ENCODE data around the gene GPR160.
"Not testable (repeated sequence)": the region's sequence is repeated elsewhere in the genome, so short reads cannot be mapped to it uniquely, and the experiment has no call there.

Gene GPR160

GRCh38 chr3:170111147-170111771 is 73.5 kb downstream of the GPR160 start:
- Histone ChIP-seq H3K79me2 (ENCODE audit: control insufficient read depth, insufficient read depth, low read length, unreplicated experiment) (no peaks in the 10 kb centered on the region), H3K27me3 (ENCODE audit: insufficient read depth, low read length) (no peaks in the 10 kb centered on the region), H3K36me3 (ENCODE audit: insufficient read depth, low read length) (peaks cover 24% of the 10 kb centered on the region), H3K4me3 (ENCODE audit: low read depth, low read length) (no peak overlapping the region), H2AFZ (ENCODE audit: low read length, unreplicated experiment) (no peak overlapping the region), H3K27ac (ENCODE audit: low read depth, low read length) (no peak overlapping the region), H3K4me1 (ENCODE audit: control insufficient read depth, insufficient read depth, low read length, unreplicated experiment) (no peaks in the 10 kb centered on the region)

DNA sequence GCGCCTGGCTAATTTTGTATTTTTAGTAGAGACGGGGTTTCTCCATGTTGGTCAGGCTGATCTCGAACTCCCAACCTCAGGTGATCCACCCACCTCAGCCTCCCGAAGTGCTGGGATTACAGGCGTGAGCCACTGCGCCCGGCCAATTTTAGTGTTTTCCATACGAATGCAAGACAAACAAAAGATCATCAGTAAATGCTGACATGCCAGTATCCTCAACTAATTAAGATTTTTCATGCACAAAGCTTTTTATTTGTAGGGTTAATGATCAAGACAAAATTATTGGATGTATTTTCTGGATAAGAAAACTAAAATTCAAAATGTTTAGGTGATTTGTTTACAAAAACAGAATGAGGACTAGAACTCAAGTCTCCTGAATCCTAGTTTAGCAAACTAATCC is 76.4 kb downstream of the GPR160 start:
- H3K79me2 ChIP-seq (ENCODE audit: control insufficient read depth, insufficient read depth, low read length, unreplicated experiment); H2AFZ ChIP-seq (ENCODE audit: low read length, unreplicated experiment); H3K4me1 ChIP-seq (ENCODE audit: control insufficient read depth, insufficient read depth, low read length, unreplicated experiment); H3K4me3 ChIP-seq (ENCODE audit: low read depth, low read length); H3K27me3 ChIP-seq (ENCODE audit: insufficient read depth, low read length); H3K27ac ChIP-seq (ENCODE audit: low read depth, low read length): not testable (repeated sequence)
- peaks cover 24% of the 10 kb centered on the region for H3K36me3 ChIP-seq (ENCODE audit: insufficient read depth, low read length)

DNA sequence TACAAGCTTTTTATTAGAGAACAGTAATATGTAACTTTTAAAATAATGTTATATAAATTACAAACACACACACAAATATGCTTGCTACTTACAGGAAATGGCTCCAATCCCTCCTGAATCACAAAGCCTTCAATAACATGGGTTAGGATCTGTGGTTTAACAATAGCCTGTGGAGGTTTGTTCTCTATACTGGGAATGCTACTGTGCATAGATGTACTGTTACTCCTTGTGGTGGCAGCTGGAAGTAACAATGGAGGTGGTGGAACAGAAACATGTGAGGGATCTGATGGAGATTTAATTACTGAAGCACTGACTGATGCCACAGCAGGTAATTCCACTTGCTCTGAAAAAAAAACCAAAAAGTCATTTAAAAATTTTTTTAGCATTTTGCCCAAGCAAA is 79.3 kb downstream of the GPR160 start:
- peaks cover 39% of the 10 kb centered on the region for H3K36me3 ChIP-seq (ENCODE audit: insufficient read depth, low read length)
- no peak overlapping the region for H3K4me3 ChIP-seq (ENCODE audit: low read depth, low read length)
- no peak overlapping the region for H2AFZ ChIP-seq (ENCODE audit: low read length, unreplicated experiment)
- H3K79me2 ChIP-seq (ENCODE audit: control insufficient read depth, insufficient read depth, low read length, unreplicated experiment): no peaks in the 10 kb centered on the region
- H3K4me1 ChIP-seq (ENCODE audit: control insufficient read depth, insufficient read depth, low read length, unreplicated experiment): no peaks in the 10 kb centered on the region
- H3K27ac ChIP-seq (ENCODE audit: low read depth, low read length): no peak overlapping the region
- H3K27me3 ChIP-seq (ENCODE audit: insufficient read depth, low read length): no peaks in the 10 kb centered on the region

DNA sequence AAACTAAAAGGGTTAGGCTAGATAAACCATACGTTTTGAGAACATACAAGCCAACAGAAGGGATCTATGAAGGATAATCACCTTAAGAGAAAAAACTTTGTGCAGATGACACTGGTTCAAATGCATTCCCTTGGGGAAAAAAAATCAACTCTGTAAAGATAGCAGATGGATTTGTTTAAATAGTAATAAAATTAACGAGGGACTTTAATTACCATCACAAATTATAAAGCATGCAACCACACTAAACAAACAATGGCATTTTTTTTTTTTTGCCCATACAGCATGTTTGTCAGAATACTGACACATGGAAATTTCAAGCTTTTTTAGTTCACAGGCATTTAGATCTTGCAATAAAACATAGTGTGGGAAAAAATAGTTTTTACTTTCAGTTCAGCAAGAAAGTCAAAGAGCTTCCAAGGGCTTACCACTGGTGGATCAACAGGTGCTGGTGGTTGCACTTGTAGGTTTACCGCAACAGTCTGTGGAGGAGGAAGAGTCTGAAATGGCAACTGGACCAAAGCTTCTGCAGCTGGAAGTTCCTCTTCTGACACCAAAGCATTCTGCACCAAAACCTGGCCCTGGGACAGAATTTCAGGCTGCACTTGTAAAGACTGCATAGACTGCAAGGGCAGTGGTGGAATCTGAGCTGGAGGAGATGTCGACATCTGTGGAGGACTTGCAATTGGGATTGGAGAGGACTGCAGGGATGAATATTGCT is 90.6 kb downstream of the GPR160 start:
- Histone ChIP-seq H3K27ac (ENCODE audit: low read depth, low read length) (no peak overlapping the region), H2AFZ (ENCODE audit: low read length, unreplicated experiment) (no peak overlapping the region), H3K79me2 (ENCODE audit: control insufficient read depth, insufficient read depth, low read length, unreplicated experiment) (peaks cover 9% of the 10 kb centered on the region), H3K4me1 (ENCODE audit: control insufficient read depth, insufficient read depth, low read length, unreplicated experiment) (peaks cover 12% of the 10 kb centered on the region), H3K4me3 (ENCODE audit: low read depth, low read length) (no peak overlapping the region), H3K27me3 (ENCODE audit: insufficient read depth, low read length) (no peaks in the 10 kb centered on the region), H3K36me3 (ENCODE audit: insufficient read depth, low read length) (peaks cover 39% of the 10 kb centered on the region)

- H3K27me3 ChIP-seq (ENCODE audit: insufficient read depth, low read length): no peaks in the 10 kb centered on the region
- H2AFZ ChIP-seq (ENCODE audit: low read length, unreplicated experiment): no peak overlapping the region
- peaks cover 12% of the 10 kb centered on the region for H3K4me1 ChIP-seq (ENCODE audit: control insufficient read depth, insufficient read depth, low read length, unreplicated experiment)
- H3K4me3 ChIP-seq (ENCODE audit: low read depth, low read length): no peak overlapping the region
- H3K27ac ChIP-seq (ENCODE audit: low read depth, low read length): no peak overlapping the region
- peaks cover 9% of the 10 kb centered on the region for H3K79me2 ChIP-seq (ENCODE audit: control insufficient read depth, insufficient read depth, low read length, unreplicated experiment)
- peaks cover 44% of the 10 kb centered on the region for H3K36me3 ChIP-seq (ENCODE audit: insufficient read depth, low read length)
Observed at GRCh38 chr3:170128977-170129431, 91.2 kb downstream of the GPR160 start.

- Histone ChIP-seq H3K36me3 (ENCODE audit: insufficient read depth, low read length) (peaks cover 53% of the 10 kb centered on the region), H2AFZ (ENCODE audit: low read length, unreplicated experiment) (no peak overlapping the region), H3K27me3 (ENCODE audit: insufficient read depth, low read length) (no peaks in the 10 kb centered on the region), H3K27ac (ENCODE audit: low read depth, low read length) (no peak overlapping the region), H3K79me2 (ENCODE audit: control insufficient read depth, insufficient read depth, low read length, unreplicated experiment) (peaks cover 13% of the 10 kb centered on the region), H3K4me1 (ENCODE audit: control insufficient read depth, insufficient read depth, low read length, unreplicated experiment) (peaks cover 12% of the 10 kb centered on the region), H3K4me3 (ENCODE audit: low read depth, low read length) (no peak overlapping the region)
Observed at GRCh38 chr3:170130532-170130931, 92.7 kb downstream of the GPR160 start.

DNA sequence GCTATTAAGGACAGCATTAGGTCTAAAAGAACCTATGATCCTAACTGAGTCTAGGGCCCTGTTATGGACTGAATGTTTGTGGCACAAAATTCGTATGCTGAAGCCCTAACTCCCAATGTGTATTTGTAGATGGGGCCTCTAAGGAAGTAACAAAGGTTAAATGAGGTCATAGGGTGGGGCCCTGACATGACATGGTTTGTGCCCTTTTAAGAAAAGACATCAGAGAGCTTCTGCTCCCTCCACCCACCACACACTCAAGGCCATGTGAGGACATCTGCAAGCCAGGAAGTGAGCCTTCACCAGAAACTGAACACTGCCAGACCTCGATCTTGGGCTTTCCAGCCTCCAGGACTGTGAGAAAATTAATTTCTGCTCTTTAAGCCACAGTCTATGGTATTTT is 94.5 kb downstream of the GPR160 start:
- Histone ChIP-seq H3K36me3 (ENCODE audit: insufficient read depth, low read length) (peaks cover 63% of the 10 kb centered on the region), H3K27ac (ENCODE audit: low read depth, low read length) (peak overlapping the region; percentile 50), H3K79me2 (ENCODE audit: control insufficient read depth, insufficient read depth, low read length, unreplicated experiment) (peaks cover 15% of the 10 kb centered on the region)

More for the DNA sequence above, 94.5 kb downstream of the GPR160 start:
- no peak overlapping the region for H3K4me3 ChIP-seq (ENCODE audit: low read depth, low read length)
- no peaks in the 10 kb centered on the region for H3K27me3 ChIP-seq (ENCODE audit: insufficient read depth, low read length)
- peaks cover 12% of the 10 kb centered on the region for H3K4me1 ChIP-seq (ENCODE audit: control insufficient read depth, insufficient read depth, low read length, unreplicated experiment)
- H2AFZ ChIP-seq (ENCODE audit: low read length, unreplicated experiment): no peak overlapping the region
